GM19455 (cell line): ENCODE data around the gene RDM1.

ENCODE experiments used
- ATAC-seq: cut with Tn5 transposase; IDR thresholded peaks from one replicate; pipeline ENCODE4 v1.9.1; 2021; ENCODE audit not compliant: unreplicated experiment

RDM1 gene

GRCh38 chr17:35875072-35875799 lies 55.3 kb downstream of the RDM1 start:
- ATAC-seq, result no peak

DNA sequence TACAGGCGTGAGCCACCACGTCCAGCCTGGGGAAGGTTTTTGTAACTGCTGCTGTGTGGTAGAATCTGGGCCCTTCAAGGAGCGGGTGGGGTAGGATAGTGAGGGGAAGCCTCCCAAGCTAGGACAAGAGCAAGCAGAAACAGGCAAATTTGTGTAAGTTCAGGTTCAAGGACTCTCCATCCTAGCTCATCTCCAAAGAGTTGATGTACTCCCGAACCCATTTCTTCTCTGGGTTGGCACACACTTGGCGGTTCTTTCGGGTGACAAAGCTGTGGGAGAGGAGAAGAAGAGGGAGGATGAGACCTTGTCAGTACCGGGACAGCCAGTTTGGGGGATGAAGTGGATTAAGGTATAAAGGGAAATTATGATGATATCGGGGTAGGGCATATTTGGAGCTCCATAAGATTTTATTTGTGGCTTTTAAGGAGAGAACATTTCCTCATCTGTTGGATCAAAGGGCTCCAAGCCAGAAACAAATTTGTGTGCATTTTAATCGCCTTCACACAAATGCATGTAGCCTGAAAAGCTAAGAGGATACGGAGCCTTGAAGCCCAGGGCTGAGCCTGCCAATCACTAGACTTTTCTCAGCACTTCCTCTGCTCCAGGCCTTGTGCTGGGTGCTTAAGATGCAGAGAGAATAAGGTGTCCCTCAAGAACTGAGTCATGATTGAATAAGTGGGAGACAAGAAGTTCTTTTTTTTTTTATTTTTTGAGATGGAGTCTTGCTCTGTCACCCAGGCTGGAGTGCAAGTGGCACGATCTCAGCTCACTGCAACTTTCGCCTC lies 58.2 kb downstream of the RDM1 start:
- no peak for ATAC-seq

DNA sequence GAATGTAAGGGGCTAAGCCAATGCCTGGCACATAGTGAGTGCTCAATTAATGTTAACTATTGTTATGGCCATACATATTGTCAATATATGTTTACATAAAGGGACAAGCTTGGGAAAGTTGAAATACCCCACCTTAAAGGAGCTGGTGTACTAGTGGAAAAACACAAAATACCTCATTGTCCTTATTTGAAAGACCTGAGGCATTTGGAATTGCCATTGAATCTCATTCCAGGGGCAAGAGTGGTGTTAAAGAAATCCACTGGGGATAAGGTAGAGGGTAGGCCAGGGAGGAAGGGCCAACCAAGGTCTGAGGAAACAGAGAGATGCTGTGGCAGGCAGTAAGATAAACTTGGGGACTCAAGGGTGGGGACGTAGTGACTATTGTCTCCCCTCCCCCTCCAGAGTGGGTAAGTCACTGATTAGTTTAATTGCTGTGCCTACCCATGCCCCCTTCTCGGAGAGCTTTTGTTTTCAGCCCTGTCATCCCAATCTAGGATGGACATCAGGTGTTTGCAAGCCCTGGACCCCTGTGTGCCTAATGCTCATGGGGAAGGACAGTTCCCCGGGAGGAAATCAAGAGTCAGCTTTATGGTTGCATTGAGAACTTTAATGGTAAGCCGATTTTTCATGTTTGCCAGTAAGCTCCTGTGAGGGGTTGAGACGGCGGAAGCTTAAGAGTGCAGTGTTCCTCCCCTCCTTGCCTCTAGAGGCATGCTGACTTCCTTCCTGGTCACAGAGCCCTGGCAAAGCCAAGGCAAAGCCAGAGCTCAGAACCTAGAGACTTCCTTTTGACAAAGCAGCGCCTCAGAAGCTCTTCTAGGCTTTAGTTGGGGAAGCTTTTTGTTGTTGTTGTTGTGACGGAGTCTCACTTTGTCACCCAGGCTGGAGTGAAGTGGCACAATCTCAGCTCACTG lies 59.4 kb downstream of the RDM1 start:
- no peak for ATAC-seq

GRCh38 chr17:35868737-35869136 lies 61.8 kb downstream of the RDM1 start, which contains the start of gene HEATR9:
HEATR9 (minus strand) TSS chr17:35868891; CDS start chr17:35868742, 149 bp downstream.
- no peak for ATAC-seq
